GM21619 (cell line): ENCODE results near the gene SMIM35.
"Not testable (repeated sequence)": the region's sequence is repeated elsewhere in the genome, so short reads cannot be mapped to it uniquely, and the experiment has no call there.

ENCODE experiments used
- ATAC-seq: cut with Tn5 transposase; IDR thresholded peaks from one replicate; pipeline ENCODE4 v1.9.1; 2021; ENCODE audit not compliant: unreplicated experiment

SMIM35 gene

DNA sequence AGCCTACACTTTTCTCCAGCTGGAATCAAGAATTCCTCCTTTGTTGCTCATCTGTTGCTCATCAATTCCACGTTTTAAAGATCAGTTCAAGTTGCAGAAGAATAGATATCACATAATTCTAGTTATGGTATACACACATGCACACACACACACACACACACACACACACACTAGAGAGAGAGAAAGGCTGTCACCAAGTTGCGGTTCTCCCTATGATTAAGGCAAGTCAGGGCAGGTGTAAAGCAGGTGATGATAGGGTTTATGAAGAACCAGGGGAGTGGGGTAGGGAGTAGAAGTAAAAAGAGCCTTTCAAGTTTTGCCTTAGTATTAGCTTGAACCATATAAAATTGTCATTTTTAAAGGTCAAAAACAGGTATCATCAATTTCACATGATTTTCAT, 41.6 kb downstream of the SMIM35 start:
- ATAC-seq: no peak

DNA sequence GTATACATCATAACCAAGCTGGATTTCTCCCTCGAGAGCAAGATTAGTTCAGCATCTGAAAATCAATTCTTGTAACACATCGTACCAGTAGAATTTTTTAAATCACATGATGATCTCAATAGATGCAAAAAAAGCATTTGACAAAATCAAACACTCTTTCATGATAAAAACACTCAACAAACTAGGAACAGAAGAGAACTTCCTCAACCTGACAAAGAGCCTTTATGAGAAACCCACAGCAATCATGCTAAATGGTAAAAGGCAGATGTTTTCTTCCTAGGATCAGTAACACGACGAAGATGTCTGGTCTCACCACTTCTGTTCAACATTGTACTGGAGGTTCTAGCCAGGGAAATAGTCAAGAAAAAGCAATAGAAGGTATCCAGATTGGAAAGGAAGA, 44.0 kb downstream of the SMIM35 start:
- no peak for ATAC-seq

DNA sequence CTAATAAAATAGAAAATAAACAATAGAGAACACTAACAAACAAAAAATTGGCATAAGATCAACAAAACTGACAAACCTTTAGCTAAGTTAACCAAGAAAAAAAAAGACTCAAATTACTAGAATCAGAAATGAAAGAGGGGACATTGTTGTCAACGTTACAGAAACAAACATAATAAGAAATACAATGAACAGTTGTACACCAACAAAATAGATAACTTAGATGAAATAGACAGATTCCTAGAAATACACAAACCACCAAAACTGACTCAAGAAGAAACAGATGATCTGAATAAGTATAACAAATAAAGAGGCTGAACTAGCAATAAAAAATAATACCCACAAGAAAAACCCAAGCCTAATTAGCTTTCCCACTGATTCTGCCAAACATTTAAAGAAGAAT, 44.6 kb downstream of the SMIM35 start:
- ATAC-seq: no peak

DNA sequence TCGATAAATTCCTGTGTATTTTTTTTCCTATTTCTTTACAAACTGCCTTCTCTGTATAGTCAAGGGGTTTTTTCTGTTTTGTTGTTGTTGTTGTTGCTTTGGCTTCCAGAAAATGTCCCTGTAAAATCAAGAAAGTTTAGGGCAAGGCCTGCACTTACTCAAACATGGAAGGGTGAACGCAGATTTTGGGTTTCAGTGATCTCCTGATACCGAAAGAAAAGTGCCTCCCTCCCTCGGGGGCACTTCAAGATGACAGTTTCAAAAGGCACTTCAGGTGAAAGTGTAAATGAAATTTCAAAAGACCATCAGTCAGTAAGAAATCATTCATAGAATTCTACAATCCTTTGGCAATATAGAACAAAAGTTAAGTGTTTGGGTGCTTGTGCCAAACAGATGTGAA, 53.3 kb downstream of the SMIM35 start:
- no peak for ATAC-seq

DNA sequence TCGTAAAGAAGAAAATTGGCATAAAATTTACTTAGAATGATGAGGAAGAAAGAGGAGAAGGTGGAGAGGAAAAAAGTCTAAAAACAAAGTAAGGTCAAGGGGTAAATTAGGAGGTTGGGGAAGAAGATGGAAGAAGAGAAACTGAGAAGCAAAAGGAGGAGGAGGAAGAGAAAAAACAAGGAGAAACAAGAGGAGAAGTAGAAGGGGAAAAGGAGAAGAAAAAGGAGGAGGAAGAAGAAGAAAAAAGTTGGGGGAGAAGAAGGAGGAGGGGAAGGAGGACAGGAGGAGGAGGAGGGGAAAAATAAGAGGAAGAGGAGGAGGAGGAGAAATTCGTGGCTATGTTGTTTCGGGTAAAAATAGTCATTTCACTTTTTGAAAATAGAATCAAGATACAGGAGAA, 58.1 kb downstream of the SMIM35 start:
- ATAC-seq: no peak

DNA sequence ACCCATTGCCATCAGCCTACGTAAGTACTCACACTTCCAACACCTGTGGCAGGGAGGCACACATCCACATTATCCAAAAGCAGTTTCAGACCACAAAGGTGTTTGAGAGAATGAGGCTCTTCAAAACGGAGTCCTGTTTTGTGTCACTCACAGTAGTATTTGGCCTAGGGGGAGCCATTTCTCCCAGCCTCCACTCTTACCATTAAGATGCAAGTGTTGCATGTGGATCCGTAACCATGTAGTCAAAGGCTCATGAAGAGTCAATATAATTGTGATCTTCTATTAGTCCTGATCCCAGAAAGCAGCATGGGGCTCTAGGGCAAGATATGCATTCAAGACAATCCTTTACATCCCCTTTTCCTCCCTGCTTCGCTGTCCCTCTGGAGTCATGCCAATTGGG, 59.1 kb downstream of the SMIM35 start:
- ATAC-seq: no peak

DNA sequence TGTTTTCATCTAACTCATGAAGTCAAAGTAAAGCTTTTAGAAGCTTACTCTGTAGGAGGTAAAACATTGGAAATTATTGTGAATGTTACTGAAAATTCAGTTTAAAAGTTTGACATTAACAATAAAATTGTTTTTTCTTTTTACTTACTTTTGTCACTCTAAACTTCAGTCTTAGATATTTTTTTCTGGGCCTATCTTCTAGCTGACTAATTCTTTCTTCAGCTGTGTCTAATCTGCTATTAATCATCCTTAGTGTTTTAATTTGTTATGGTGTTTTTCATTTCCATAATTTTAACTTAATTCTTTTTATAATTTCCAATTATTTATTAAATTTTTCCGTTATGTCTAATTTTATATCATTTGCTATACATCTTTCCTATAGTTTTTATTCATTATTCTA, 65.6 kb downstream of the SMIM35 start:
- no peak for ATAC-seq

DNA sequence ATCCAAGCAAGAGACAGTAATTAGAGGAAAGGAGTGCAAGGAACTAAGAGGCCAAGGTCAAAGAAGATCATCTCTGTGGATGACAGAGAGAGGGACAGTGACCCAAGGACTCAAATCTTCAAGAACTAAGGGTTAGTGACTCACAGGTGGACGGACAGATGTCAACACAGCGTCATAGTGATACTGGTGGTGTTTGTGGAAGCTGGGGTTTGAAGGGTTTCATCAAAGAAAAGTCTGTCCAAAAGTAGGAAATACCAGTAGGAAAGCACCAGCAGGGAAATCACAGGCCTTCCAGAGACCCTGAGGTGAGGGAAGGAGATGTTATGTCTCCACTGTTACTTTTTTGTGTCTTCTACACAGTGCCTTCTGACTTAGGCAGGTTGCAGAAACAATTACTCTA, 68.4 kb downstream of the SMIM35 start:
- no peak for ATAC-seq

DNA sequence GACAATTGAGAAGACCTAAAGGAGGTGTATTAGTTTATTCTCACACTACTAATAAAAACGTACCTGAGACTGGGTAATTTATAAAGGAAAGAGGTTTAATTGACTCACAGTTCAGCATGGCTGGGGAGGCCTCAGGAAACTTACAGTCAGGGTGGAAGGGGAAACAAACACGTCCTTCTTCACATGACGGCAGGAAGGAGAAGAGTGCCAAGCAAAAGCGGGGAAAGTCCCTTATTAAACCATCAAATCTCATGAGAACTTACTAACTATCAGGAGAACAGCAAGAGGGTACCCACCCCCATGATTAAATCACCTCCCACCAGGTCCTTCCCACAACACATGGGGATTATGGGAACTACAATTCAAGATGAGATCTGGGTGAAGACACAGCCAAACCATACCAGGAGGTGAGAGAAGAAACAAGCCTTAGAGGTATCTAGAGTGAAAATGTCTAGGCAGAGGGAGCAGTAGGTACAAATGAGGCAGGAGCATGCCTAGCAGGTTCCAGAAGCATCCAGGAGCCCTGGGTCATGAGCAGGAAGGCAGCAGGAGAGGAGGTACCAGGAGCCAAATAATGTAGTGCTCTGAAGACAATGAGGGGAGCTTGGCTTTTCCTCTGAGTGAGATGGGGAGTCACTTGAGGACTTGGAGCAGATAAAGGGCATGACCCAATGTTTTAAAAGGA, 69.0 kb downstream of the SMIM35 start:
- no peak for ATAC-seq

DNA sequence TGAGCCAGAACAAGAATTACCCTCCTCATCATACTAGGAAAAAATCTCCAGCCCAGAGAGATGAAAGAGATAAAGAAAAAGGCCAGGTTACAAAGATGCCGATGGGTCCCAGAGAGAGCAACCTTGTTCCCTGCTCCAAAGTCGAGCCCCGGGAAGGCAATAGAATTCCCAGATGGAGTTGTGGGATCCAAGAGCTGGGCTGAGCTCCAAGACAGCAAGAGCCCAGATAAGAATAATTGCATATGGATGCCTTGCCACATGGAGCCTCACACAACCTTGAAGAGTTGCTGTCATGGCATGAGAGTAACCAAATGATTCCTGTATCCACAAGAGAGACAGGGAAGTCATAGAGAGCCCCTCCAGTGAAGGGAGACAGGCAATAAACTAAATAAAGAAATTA, 69.7 kb downstream of the SMIM35 start:
- no peak for ATAC-seq

DNA sequence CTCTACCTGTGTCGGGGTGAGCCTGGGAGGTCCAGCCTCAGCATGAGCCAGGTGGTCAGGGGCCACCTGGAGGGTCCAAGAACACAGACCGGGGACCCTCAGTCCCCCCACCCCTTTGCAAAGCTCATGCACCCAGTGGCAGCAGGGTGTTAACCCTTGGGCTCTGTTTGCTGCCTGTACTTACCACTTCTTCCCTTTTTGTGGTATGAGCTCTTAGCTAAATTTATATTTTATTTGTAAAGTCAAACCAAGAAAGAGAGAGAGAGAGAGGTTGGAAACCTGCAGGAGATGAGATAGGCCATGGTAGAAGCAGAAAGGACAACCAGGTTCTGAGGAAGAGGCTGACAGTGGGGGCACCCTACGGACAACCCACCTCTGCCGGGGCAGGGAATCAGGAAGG, 70.7 kb downstream of the SMIM35 start:
- ATAC-seq: no peak

DNA sequence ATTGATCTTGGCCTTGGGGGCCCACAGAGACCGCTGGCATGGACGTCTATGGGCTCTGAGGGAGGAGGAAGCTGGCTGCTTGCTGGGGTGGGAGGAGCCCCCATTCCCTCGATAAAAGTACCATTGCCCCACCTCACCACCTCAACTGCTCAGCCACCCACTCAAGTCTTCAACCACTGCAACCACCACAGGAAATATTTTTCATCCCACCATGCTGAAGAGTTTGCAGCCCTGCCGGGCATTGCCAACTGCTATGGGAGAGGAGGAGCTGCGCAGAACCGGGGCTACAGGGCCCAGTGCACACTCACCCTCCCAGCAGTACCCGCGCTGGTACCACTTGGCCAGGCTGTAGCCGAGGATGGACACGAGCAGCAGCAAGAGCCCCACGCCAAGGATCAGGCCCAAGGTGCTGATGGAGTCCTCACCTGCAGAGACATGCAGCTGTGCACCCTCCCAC, 71.3 kb downstream of the SMIM35 start:
- ATAC-seq: no peak

DNA sequence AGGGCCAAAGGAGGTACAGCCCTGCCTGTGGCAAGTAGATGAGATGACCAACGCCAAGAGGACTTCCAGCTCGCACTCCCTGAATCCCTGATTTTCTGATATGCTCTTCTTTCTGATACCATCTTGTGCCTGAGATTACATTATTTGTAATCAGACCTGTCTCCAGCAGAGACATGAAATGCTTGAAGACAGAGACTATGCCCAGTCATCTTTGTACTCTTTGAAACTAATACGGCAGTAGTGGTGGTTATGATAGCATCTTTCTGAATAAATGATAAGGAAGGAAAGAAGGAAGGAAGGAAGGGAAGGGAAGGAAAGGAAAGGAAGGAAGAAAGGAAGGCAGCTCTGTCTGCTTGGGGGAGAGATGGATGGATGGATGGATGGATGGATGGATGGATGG, 72.7 kb downstream of the SMIM35 start:
- ATAC-seq: no peak

DNA sequence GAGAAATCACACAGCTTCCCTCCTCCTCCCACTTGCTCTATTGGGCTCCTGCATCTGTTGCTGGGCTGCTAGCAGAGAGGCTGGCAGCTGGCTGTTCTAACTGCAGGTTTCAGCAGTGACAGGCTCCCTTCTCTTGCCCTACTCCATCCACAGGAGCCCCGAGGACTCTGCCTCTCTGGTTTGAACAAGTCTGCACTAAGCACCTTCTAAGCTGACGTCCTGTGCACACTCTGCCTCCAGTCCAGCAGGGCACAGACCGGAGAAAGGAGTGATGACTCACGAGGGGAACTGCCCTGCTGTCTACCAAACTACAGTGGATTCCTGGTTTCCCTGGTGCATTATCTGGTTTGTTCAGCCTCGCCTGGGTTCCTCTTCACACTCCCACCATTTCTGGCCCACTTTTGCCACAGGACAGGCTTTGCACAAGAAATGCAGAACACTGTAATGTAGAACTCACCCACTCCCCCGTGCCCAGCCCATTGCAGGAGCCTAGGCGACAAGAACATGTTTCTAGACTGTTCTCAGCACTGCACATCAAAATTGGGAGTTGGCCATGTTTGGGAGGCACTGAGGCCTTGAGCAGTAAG, 74.6 kb downstream of the SMIM35 start:
- ATAC-seq: peak; percentile 28

DNA sequence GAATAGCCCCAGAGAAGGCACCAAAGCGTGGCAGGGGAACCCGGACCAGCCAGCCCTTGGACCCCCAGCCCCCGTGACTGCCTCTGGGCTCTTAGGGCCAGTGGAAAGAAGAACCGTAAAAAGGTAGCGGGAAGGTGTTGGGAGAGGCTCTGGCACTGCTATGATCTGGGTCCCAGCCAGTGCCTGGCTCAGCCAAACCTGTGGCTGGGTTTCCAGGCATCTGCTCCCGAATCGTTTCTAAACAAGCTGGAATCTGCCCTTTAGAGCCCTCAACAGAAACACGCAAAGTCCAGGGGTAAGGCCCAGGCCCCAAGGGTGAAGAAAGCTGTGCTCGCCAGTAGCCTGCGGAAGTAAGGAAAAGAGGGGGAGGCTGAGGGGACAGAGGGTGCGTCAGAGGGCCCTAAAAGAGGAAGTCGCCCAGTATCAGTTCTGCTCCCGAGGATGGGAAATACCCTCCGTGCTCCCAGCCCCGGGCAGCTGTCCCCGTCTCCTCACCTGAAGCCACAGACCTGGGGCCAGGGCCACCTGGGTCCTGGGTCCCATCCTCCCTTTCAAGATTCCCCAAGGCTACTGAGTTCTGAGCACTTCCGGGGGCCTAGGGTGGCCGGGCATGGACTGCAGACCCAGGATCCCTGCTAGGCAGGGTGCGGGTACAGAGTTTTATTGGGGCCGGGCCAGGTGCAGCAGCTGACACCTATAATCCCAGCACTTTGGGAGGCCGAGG, 75.9 kb downstream of the SMIM35 start:
- ATAC-seq: peak; percentile 73

DNA sequence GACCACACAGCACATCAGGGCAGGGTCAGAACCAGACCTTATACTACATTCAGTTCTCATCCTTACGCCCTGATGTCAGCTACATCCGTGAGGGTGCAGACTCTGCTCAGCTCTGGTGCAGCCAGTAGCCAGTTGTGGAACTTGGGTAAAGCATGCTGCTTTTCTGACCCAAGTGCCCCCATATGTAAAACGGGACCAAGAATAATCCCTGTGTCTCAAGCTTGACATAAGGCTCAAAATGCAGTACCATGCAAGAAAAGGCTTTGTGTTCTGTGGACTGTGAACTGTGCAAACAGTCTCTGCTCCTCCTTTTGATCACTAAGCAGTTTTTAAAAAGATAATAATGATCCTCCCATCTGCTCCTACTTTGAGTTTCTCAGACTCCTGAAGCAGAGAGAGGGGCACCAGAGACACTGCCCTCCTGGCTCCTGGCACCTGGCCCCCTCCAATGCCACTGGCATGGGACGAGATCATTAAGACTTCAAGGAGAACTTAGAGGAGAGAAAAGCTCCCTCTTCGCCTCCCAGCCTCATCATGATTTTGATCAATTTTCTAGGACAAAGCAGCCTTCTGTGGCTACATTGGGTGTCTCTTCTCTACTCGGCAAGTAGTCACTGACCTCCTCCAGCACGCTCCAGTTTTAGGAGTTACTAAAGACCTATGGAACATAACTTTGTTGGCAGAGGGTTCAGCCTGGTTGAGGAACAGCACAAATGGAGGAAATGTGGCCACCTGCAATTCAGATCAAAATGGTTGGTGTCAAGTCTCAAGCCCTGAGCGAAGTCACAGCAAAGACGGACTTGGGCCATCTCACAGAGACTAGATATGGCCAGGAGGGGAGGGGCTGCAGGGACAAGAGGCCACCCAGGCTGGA, 76.7 kb downstream of the SMIM35 start:
- ATAC-seq: no peak

DNA sequence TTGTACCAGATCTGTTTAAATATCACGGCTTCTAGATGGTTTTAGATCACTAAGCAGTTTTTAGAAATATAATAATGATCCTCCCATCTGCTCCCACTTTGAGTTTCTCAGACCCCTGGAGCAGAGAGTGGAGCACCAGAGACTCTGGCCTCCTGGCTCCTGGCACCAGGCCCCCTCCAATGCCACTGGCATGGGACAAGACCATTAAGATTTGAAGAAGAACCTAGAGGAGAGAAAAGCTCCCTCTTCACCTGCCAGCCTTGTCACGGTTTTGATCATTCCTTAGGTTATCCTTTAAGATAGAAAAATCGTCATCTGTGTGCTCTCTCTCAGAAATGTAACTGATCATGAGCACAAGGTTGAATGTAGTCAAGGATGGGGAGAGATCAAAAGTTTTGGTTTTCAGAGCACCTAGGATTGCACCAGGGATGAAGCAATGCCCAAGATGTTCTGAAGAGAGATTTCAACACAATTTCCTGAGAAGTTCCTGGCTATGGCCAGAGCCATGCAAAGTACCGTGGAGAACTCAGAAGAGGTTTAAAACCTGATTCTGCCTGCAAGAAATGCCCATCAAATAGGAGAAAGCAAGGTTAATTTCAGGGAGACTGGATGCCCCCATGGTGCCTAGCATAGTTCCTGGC, 78.4 kb downstream of the SMIM35 start:
- ATAC-seq: no peak

DNA sequence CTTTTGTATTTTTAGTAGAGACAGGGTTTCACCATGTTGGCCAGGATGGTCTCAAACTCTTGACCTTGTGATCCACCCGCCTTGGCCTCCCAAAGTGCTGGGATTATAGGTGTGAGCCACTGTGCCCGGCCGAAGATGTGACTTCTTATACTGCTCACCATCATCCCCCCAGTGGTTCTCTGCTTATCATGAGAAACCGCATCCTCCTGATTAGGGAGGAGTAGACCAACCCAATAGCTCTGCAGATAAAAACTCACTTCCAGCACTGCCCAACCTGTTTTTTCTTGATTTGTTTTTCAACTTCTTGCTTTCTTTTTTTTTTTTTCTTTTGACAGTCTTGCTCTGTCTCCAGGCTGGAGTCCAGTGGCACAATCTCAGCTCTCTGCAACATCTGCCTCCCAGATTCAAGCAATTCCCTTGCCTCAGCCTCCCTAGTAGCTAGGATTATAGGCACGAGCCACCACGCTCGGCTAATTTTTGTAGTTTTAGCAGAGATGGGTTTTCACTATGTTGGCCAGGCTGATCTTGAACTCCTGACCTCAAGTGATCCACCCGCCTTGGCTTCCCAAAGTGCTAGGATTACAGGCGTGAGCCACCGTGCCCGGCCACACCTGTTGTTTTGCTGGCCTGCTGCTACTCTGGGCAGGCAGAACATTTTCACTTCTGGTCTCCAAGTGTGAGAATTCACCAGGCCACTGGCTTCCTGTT, 79.0 kb downstream of the SMIM35 start:
- ATAC-seq: not testable (repeated sequence)

DNA sequence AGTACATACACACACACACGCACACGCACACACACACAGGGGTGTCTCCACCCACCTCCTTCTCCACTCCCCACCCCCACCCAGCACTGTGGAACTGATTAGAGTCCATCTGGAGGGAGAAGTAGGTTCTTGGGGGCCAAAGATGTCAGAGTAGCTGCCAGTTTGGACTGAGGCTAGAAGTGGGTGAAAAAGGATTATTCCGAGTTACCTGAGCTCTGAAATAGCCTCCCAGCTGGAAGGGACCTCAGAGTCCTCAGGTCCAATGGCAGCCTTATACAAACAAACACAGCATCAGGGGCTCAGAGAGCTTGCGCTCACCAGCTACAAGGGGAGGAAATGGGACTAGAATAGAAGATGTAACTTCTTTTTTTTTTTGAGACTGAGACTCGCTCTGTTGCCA, 79.7 kb downstream of the SMIM35 start:
- ATAC-seq: no peak

DNA sequence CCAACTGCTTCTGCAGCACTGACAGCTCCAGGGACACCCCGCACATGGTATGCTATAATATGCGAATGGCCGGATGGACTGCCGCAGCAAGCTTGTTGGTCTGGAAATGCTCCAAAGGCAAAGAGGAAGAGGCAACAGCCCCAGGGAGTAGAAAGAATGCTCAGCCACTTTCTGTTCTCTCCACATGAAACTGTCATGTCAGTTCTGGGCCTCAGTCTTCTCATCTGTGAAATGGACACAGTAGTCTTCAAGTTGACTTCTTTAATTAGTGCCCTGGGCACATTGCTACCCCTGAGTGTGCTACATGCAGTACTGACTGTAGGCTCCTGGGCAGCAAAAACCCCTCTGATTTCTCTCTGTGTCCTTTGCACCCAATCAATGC, 80.6 kb downstream of the SMIM35 start:
- ATAC-seq: no peak
